Muscle layer of duodenum (tissue), 2 donors: ENCODE data around the gene GBF1.
"Not testable (repeated sequence)": the region's sequence is repeated elsewhere in the genome, so short reads cannot be mapped to it uniquely, and the experiment has no call there.

ENCODE experiments used
- H3K27ac ChIP-seq: one replicate; pipeline ENCODE4 v1.7.0; 2013; ENCODE audit warnings: mild to moderate bottlenecking, low read length
- H3K27me3 ChIP-seq: one replicate; pipeline ENCODE4 v1.7.0; 2013; ENCODE audit warnings: low read depth, mild to moderate bottlenecking, control low read depth, low read length
- H3K36me3 ChIP-seq, 2 donors: one replicate each; pipeline ENCODE4 v1.7.0; 2013; ENCODE audit warnings: low read length in 2 of 2, control low read depth in 1 of 2, mild to moderate bottlenecking in 1 of 2; ENCODE audit not compliant: insufficient read depth in 2 of 2, control insufficient read depth in 1 of 2
- H3K4me1 ChIP-seq, 2 donors: one replicate each; pipeline ENCODE4 v1.7.0; 2013; ENCODE audit warnings: low read length in 2 of 2, mild to moderate bottlenecking in 2 of 2, control low read depth in 1 of 2, moderate library complexity in 1 of 2; ENCODE audit not compliant: insufficient read depth in 2 of 2, control insufficient read depth in 1 of 2
- H3K4me3 ChIP-seq, 2 donors: one replicate each; pipeline ENCODE4 v1.7.0; 2013; ENCODE audit warnings: low read length in 2 of 2, low read depth in 1 of 2, mild to moderate bottlenecking in 1 of 2
- H3K9me3 ChIP-seq, 2 donors: one replicate each; pipeline ENCODE4 v1.7.0; 2013; ENCODE audit warnings: low read length in 2 of 2, control low read depth in 1 of 2, mild to moderate bottlenecking in 1 of 2; ENCODE audit not compliant: control insufficient read depth in 1 of 2
- donor health status: healthy.

GBF1 gene

DNA sequence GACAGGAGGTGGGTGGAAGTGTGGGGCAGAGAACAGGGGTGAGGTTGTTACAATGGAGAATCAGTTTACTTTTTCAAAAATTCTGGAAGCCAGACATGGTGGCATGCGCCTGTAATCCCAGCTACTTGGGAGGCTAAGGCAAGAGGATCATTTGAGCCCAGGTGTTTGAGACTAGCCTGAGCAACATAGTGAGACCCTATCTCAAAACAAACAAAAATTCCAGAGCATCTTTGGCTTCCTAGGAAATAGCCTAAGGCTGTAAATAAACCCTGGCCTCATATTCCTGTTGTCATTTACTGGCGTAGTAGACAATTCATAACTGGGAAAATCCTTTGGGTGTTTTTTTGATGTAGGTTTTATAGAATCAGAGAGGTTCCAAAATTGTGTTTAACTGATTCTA is 44.0 kb downstream of the GBF1 start:
- Histone ChIP-seq H3K27ac (no peak overlapping the region), H3K4me3 (no peak overlapping the region), H3K36me3 (peaks cover 0 to 7% of the 10 kb centered on the region in 2 donors), H3K27me3 (no peaks in the 10 kb centered on the region), H3K4me1 (no peaks in the 10 kb centered on the region), H3K9me3 (no peaks in the 10 kb centered on the region)

DNA sequence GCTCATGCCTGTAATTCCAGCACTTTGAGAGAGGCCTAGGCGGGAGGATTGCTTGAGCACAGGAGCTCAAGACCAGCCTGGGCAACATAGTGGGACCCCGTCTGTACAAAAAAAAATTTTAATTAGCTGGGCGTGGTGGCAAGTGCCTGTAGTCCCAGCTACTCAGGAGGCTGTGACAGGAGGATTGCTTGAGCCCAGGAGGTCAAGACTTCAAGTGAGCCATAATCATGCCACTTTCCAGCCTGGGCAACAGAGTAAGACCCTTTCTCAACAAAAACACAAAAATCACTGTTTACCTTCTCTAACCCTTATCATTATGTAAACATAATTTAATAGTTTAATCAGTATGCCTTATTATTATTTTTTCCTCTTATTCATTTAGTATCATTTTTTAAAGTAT is 44.5 kb downstream of the GBF1 start:
- Histone ChIP-seq H3K36me3 (peaks cover 0 to 7% of the 10 kb centered on the region in 2 donors), H3K9me3 (no peaks in the 10 kb centered on the region), H3K4me1 (no peaks in the 10 kb centered on the region), H3K27ac (no peak overlapping the region), H3K4me3 (no peak overlapping the region), H3K27me3 (no peaks in the 10 kb centered on the region)

DNA sequence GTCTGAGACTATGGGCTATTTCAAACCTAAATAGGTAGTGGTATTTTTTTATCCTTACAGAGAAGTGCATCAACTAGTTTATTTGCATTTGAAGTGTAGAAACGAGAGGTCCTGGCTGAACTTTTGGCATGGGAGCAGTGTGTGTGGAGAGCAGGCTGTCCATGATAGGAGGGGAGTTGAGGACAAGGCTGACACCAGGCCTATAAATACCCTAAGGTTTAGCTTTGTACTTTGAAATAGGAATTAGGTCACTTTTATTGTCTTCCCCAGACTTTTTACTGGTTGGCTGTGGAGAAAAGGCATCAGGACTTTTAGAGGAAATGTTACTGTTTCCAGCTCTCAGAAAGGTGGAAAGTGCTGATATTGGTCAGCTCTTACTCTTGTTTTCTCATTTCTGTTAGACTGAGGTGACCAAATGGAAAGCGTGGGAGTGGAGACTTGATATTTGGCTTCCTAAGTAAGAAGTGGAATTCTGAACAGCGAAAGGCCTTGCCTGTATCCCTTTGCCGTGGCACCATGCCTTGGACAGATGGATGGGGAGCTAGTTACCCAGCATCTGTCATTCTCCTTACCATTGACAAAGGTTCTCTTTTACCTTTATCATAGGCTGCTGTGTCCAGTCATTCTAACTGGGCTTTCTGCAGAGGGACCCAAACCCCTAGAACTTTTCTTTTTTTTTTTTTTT is 46.0 kb downstream of the GBF1 start:
- Histone ChIP-seq H3K9me3 (no peaks in the 10 kb centered on the region), H3K4me1 (no peaks in the 10 kb centered on the region), H3K27me3 (no peaks in the 10 kb centered on the region), H3K27ac (no peak overlapping the region), H3K36me3 (peaks cover 0 to 4% of the 10 kb centered on the region in 2 donors), H3K4me3 (no peak overlapping the region)

DNA sequence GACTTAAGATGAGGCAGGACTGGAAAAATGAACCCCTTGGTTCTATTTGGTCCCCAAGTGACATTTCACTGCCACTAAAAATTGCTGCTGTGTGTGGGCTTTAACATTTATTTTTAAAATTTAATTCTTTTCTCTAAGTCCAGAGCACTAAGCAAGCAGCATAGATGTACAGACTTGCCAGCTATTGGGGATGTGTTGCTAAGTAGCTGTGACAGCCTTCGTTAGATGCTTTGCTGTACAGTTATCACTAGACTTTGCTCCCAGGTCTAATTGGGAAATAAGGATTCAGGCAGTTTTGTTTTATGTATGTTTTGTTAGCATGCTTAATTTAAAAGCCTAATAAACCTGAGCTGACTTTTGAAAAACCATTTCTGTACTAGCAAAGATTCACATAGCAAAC is 51.8 kb downstream of the GBF1 start:
- Histone ChIP-seq H3K36me3 (peaks cover 0 to 4% of the 10 kb centered on the region in 2 donors), H3K9me3 (no peaks in the 10 kb centered on the region), H3K27me3 (no peaks in the 10 kb centered on the region), H3K27ac (no peak overlapping the region), H3K4me3 (no peak overlapping the region), H3K4me1 (no peaks in the 10 kb centered on the region)

DNA sequence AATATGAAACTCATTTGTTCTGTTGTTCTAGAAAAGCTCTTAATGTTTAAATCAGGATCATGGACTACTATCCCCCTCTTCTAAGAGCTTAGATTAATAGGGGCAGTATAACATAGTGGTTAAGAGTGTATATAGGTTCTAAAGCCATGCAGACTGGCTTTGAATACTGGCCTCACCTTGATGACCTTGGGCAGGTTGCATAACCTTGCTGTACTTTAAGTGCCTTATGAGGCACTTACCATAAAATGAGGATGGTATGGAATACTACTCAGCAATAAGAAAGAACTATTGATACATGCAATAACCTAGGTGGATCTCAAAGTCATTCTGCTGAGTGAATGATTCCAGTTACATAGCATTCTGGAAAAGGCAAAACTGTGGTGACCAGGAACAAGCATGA is 53.6 kb downstream of the GBF1 start:
- Histone ChIP-seq H3K27me3 (no peaks in the 10 kb centered on the region), H3K4me1 (no peaks in the 10 kb centered on the region), H3K9me3 (no peaks in the 10 kb centered on the region), H3K27ac (no peak overlapping the region), H3K4me3 (no peak overlapping the region), H3K36me3 (peaks cover 0 to 4% of the 10 kb centered on the region in 2 donors)

DNA sequence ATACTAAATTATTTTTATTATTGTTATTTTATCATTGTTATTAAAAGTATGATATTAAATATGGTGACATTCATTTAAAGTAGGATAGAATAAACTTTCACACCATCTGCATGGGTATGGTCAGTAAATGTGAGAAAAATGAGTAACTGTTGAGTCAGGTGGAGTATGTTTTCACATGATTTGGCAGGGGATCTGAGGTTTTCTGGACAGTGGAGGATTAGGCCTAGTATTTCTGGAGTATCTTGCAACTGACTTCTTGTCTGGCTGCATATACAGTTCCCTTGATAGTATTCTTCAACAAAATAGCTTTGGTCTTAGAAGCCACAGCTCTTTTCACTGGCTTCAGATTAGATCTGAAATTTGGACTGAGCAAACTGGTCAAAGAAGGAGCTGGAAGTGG is 54.5 kb downstream of the GBF1 start:
- Histone ChIP-seq H3K4me3 (no peak overlapping the region), H3K4me1 (no peaks in the 10 kb centered on the region), H3K9me3 (no peaks in the 10 kb centered on the region), H3K27ac (no peak overlapping the region), H3K36me3 (peaks cover 0 to 4% of the 10 kb centered on the region in 2 donors), H3K27me3 (no peaks in the 10 kb centered on the region)

DNA sequence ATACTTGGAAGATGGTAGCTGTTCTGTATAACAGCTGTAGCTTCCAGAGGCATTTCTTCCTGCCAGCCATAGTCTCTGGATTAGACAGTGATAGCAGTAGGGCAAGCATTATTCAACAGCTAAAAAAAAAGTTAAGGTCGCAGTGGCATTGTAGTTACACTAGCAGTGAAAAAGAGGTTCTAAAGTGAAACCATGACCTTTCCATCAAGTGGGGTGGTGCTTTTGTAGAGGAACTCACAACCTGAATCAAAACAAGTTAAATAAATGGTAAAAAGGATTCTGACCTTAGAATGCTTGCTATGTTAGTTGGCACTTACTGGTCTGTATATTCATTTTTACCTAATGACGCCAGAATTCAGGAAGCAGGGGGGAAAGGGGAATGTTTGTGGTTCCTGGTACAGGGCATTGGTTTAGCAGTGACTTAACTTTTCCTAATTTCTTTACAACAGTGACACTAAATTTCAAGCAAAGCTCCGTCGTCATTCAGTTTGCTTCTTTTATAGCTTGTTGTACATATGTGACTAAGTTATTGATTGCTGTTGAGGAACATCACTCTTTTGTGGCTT is 55.0 kb downstream of the GBF1 start:
- peaks cover 0 to 4% of the 10 kb centered on the region in 2 donors for H3K36me3 ChIP-seq
- H3K27ac ChIP-seq: no peak overlapping the region
- H3K4me1 ChIP-seq: no peaks in the 10 kb centered on the region
- no peak overlapping the region for H3K4me3 ChIP-seq
- H3K9me3 ChIP-seq: no peaks in the 10 kb centered on the region
- no peaks in the 10 kb centered on the region for H3K27me3 ChIP-seq

DNA sequence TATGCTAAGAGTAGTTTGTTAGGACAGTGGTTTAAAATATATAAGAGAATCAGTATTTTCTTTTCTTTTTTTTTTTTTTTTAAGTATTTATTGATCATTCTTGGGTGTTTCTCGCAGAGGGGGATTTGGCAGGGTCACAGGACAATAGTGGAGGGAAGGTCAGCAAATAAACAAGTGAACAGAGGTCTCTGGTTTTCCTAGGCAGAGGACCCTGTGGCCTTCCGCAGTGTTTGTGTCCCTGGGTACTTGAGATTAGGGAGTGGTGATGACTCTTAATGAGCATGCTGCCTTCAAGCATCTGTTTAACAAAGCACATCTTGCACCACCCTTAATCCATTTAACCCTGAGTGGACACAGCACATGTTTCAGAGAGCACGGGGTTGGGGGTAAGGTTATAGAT is 55.6 kb downstream of the GBF1 start:
- not testable (repeated sequence) for H3K27me3 ChIP-seq, H3K36me3 ChIP-seq, H3K4me1 ChIP-seq, H3K9me3 ChIP-seq, H3K4me3 ChIP-seq, H3K27ac ChIP-seq

DNA sequence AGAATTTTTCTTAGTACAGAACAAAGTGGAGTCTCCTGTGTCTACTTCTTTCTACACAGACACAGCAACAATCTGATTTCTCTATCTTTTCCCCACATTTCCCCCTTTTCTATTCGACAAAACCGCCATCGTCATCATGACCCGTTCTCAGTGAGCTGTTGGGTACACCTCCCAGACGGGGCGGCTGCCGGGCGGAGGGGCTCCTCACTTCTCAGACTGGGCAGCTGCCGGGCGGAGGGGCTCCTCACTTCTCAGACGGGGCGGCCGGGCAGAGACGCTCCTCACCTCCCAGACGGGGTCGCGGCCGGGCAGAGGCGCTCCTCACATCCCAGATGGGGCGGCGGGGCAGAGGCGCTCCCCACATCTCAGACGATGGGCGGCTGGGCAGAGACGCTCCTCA is 56.0 kb downstream of the GBF1 start:
- not testable (repeated sequence) for H3K9me3 ChIP-seq, H3K36me3 ChIP-seq, H3K27me3 ChIP-seq, H3K4me3 ChIP-seq, H3K27ac ChIP-seq, H3K4me1 ChIP-seq

DNA sequence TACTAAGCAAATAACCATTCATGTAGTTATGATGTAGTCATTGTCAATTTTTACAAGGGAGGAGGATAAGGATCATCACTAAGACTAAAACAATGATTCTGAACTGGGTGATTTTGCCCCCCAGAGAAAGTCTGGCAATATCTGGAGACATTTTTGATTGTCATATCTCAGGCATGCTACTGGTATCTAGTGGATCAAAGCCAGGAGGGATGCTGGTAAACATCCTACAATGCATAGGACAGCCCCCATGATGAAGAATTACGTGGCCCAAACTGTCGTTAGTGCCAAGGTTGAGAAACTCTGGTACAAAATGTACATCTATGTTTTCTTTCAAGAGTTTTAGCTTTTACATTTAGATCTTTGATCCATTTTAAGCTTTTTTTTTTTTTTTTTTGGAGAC is 57.3 kb downstream of the GBF1 start:
- H3K4me3 ChIP-seq: no peak overlapping the region
- no peaks in the 10 kb centered on the region for H3K9me3 ChIP-seq
- H3K4me1 ChIP-seq: peaks cover 0 to 5% of the 10 kb centered on the region in 2 donors
- no peaks in the 10 kb centered on the region for H3K27me3 ChIP-seq
- peaks cover 0 to 4% of the 10 kb centered on the region in 2 donors for H3K36me3 ChIP-seq
- no peak overlapping the region for H3K27ac ChIP-seq

DNA sequence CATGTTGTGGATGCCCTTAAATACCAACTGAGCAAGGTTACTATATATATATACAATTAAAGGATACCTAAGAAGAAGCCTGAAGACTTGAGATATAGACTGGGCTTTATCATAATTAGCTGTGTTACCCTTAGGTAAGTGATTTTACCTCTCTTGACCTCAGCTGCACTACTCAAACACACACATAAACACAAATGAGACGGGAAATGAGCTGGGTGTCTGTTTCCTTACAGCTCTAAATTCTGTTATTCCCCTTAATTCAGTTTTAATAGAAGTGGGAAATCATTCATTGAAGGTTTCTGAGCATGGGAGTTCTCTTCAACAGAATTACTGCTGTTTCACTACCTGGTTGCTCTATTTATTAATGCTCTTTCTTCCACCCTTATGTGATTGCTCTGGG is 60.7 kb downstream of the GBF1 start:
- H3K27ac ChIP-seq: no peak overlapping the region
- no peaks in the 10 kb centered on the region for H3K36me3 ChIP-seq
- no peaks in the 10 kb centered on the region for H3K9me3 ChIP-seq
- no peaks in the 10 kb centered on the region for H3K27me3 ChIP-seq
- H3K4me1 ChIP-seq: peaks cover under 1 to 14% of the 10 kb centered on the region in 2 donors
- no peak overlapping the region for H3K4me3 ChIP-seq

DNA sequence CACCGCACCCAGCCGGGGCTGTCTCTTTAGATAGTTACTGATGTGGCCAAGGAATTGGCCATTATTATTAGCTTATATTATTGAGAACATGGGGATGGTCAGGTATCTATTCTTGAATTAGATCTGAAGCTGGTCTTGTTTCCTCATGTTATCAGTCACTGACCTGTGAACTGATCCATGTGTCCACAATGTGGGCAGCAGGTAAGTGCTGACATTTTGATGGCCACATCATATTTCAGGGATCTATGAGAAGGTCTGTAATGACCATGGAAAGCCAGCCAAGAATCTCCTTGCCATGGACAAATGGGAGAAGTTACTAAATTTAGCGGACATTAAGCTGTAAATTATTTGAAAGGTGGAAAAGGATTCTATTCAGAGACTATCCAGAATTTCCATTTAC is 61.4 kb downstream of the GBF1 start:
- no peaks in the 10 kb centered on the region for H3K36me3 ChIP-seq
- peaks cover 7 to 21% of the 10 kb centered on the region in 2 donors for H3K4me1 ChIP-seq
- H3K9me3 ChIP-seq: no peaks in the 10 kb centered on the region
- H3K27me3 ChIP-seq: no peaks in the 10 kb centered on the region
- H3K4me3 ChIP-seq: no peak overlapping the region
- H3K27ac ChIP-seq: no peak overlapping the region
